Neutrophil (primary cell): ENCODE results near the gene ANKHD1.

Experiments used
- H3K27ac ChIP-seq: fragments of 200-600 bp; sonication (generic); 2 replicates; pipeline ENCODE4 v1.5.1; 2016; ENCODE audit warnings: mild to moderate bottlenecking, moderate library complexity
- H3K27me3 ChIP-seq: fragments of 200-600 bp; sonication (generic); 2 replicates; pipeline ENCODE4 v1.6.0; 2016; ENCODE audit warnings: mild to moderate bottlenecking
- H3K36me3 ChIP-seq: fragments of 200-600 bp; sonication (generic); 2 replicates; pipeline ENCODE4 v1.5.1; 2017
- H3K4me1 ChIP-seq, 2 experiments: fragments of 200-600 bp in 1 of 2; sonication (generic) in 1 of 2; 1 replicate in 1 of 2; 2 replicates in 1 of 2; pipeline versions ENCODE4 v1.5.1 to v1.6.1; 2013 to 2016; ENCODE audit warnings: low read depth in 1 of 2, low read length in 1 of 2, mild to moderate bottlenecking in 1 of 2, moderate library complexity in 1 of 2; ENCODE audit not compliant: control insufficient read depth in 1 of 2, insufficient read depth in 1 of 2
- H3K4me3 ChIP-seq, 2 experiments: fragments of 200-600 bp in 1 of 2; sonication (generic) in 1 of 2; 1 replicate in 1 of 2; 2 replicates in 1 of 2; pipeline ENCODE4 v1.5.1; 2013 to 2016; ENCODE audit warnings: low read depth in 1 of 2, low read length in 1 of 2, mild to moderate bottlenecking in 1 of 2, moderate library complexity in 1 of 2
- H3K9me3 ChIP-seq: fragments of 200-600 bp; sonication (generic); 2 replicates; pipeline ENCODE4 v1.5.1; 2016
- TF ChIP-seq, protein P1 (sequence below): fragments of 200-600 bp; sonication (generic); IDR thresholded peaks from 2 replicates; pipeline ENCODE4 v1.5.1; 2016; ENCODE audit warnings: antibody characterized with exemption

ANKHD1 gene

GRCh38 chr5:140587495-140587894, 185.9 kb downstream of the ANKHD1 start:
- peaks cover 51 to 53% of the 10 kb centered on the region in 2 experiments for H3K4me1 ChIP-seq
- TF ChIP-seq, protein P1, sequence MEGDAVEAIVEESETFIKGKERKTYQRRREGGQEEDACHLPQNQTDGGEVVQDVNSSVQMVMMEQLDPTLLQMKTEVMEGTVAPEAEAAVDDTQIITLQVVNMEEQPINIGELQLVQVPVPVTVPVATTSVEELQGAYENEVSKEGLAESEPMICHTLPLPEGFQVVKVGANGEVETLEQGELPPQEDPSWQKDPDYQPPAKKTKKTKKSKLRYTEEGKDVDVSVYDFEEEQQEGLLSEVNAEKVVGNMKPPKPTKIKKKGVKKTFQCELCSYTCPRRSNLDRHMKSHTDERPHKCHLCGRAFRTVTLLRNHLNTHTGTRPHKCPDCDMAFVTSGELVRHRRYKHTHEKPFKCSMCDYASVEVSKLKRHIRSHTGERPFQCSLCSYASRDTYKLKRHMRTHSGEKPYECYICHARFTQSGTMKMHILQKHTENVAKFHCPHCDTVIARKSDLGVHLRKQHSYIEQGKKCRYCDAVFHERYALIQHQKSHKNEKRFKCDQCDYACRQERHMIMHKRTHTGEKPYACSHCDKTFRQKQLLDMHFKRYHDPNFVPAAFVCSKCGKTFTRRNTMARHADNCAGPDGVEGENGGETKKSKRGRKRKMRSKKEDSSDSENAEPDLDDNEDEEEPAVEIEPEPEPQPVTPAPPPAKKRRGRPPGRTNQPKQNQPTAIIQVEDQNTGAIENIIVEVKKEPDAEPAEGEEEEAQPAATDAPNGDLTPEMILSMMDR, result no peak
- peak overlapping the region; percentile 28 for H3K27ac ChIP-seq
- H3K36me3 ChIP-seq, result no peaks in the 10 kb centered on the region
- H3K9me3 ChIP-seq, result no peaks in the 10 kb centered on the region
- H3K27me3 ChIP-seq, result no peaks in the 10 kb centered on the region
- H3K4me3 ChIP-seq, result no peak overlapping the region

DNA sequence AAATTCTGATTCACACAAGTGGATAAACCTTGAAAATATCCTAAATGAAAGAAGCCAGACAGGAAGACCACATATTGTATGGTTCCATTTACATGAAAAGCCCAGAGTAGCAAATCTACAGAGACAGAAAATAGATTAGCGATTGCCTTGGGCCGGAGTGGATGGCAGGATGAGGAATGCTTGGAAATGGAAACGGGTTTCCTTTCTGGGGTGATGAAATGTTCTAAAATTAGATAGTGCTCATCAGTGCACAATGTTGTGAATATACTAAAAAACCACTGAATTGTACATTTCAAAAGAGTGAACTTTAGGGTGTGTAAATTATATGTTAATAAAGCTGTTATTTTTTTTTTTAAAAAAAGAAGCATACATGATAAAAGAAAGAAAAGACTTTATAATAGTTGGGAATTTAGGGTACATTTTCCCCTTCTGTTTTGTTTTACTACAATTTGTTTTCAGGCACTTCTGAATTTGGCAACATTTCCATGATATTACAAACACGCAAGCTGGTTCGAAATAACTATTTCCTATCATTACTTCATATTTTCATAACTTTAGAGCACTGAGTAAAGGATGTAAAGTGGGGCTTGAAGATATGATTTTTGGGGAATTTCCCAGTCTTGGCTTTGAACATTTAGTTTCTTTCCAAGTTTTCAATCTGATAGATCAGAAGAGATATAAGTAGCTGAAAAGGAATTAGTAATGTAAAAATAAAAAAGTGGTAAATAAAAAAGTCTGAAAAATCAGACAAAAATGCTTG, 186.9 kb downstream of the ANKHD1 start:
- Histone ChIP-seq H3K4me3 (peak overlapping the region; percentile 31 to 42), H3K27me3 (no peaks in the 10 kb centered on the region), H3K27ac (peak overlapping the region; percentile 95), H3K9me3 (no peaks in the 10 kb centered on the region), H3K36me3 (no peaks in the 10 kb centered on the region), H3K4me1 (peaks cover 56 to 58% of the 10 kb centered on the region in 2 experiments)
- TF ChIP-seq, protein P1, result no peak
